Ishikawa (cell line): ENCODE measurements around the gene PLCH1.

Source experiments
- CEBPB ChIP-seq: IDR thresholded peaks from 2 replicates; pipeline ENCODE4 v1.6.1; 2012
- CREB1 ChIP-seq: IDR thresholded peaks from 2 replicates; pipeline ENCODE4 v1.6.1; 2012; ENCODE audit warnings: low read depth
- EP300 ChIP-seq: IDR thresholded peaks from 2 replicates; pipeline ENCODE4 v1.6.1; 2012; ENCODE audit warnings: borderline replicate concordance
- FOXM1 ChIP-seq: IDR thresholded peaks from 2 replicates; pipeline ENCODE4 v1.6.1; 2012; ENCODE audit warnings: low read depth, borderline replicate concordance
- NFIC ChIP-seq: IDR thresholded peaks from 2 replicates; pipeline ENCODE4 v1.6.1; 2012
- RAD21 ChIP-seq: IDR thresholded peaks from 2 replicates; pipeline ENCODE4 v1.6.1; 2012; ENCODE audit warnings: low read depth
- TAF1 ChIP-seq: IDR thresholded peaks from 2 replicates; pipeline ENCODE4 v1.6.1; 2012; ENCODE audit warnings: low read depth, mild to moderate bottlenecking
- TCF12 ChIP-seq: IDR thresholded peaks from 2 replicates; pipeline ENCODE4 v1.6.1; 2012; ENCODE audit warnings: low read depth
- YY1 ChIP-seq: IDR thresholded peaks from 2 replicates; pipeline ENCODE4 v1.6.1; 2012; ENCODE audit warnings: low read depth
- ZBTB7A ChIP-seq: IDR thresholded peaks from 2 replicates; pipeline ENCODE4 v1.6.1; 2012; ENCODE audit warnings: low read depth
- TF ChIP-seq, protein P1 (sequence below): IDR thresholded peaks from 2 replicates; pipeline ENCODE4 v1.6.1; 2012; ENCODE audit warnings: low read depth, mild to moderate bottlenecking

DNA sequence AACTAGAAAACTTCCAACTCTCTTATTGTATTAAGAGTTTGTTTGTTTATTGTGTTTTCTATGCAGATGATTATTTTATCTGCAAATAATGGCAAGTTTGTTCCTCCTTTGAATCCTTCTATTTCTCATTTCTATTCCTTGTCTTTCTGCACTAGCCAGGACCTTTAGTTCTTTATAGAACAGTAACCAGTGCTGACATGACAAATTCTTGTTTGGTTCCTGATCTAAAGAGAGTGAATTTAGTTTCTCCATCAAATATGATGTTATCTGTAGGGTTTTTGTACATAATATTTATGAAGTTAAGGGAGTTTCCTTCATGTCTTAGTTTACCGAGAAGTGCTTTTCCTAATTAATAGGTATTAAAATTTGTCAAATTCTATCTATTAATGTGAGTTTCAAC, 350.6 kb downstream of the PLCH1 start:
- TF ChIP-seq, protein P1, sequence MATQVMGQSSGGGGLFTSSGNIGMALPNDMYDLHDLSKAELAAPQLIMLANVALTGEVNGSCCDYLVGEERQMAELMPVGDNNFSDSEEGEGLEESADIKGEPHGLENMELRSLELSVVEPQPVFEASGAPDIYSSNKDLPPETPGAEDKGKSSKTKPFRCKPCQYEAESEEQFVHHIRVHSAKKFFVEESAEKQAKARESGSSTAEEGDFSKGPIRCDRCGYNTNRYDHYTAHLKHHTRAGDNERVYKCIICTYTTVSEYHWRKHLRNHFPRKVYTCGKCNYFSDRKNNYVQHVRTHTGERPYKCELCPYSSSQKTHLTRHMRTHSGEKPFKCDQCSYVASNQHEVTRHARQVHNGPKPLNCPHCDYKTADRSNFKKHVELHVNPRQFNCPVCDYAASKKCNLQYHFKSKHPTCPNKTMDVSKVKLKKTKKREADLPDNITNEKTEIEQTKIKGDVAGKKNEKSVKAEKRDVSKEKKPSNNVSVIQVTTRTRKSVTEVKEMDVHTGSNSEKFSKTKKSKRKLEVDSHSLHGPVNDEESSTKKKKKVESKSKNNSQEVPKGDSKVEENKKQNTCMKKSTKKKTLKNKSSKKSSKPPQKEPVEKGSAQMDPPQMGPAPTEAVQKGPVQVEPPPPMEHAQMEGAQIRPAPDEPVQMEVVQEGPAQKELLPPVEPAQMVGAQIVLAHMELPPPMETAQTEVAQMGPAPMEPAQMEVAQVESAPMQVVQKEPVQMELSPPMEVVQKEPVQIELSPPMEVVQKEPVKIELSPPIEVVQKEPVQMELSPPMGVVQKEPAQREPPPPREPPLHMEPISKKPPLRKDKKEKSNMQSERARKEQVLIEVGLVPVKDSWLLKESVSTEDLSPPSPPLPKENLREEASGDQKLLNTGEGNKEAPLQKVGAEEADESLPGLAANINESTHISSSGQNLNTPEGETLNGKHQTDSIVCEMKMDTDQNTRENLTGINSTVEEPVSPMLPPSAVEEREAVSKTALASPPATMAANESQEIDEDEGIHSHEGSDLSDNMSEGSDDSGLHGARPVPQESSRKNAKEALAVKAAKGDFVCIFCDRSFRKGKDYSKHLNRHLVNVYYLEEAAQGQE = no peak
- TF ChIP-seq YY1 = no peak
- no peak for TF ChIP-seq EP300
- no peak for TF ChIP-seq NFIC
- TF ChIP-seq TAF1 = no peak
- no peak for TF ChIP-seq CEBPB
- TF ChIP-seq RAD21 = no peak
- no peak for TF ChIP-seq ZBTB7A
- no peak for TF ChIP-seq CREB1
- TF ChIP-seq FOXM1 = no peak
- TF ChIP-seq TCF12 = no peak
